HUES48 (cell line): ENCODE data around the gene SLC25A45.
A peak's percentile ranks its signal among the peaks of the same experiment; 100 is the strongest.

Experiments used
- H3K27ac ChIP-seq: one replicate; pipeline ENCODE4 v1.7.0; 2013; ENCODE audit warnings: low read depth, low read length, inconsistent platforms
- H3K27me3 ChIP-seq: 2 replicates; pipeline ENCODE4 v1.6.1; 2013; ENCODE audit warnings: mild to moderate bottlenecking, low read length; ENCODE audit not compliant: control insufficient read depth, insufficient read depth
- H3K36me3 ChIP-seq: 2 replicates; pipeline ENCODE4 v1.6.1; 2013; ENCODE audit warnings: low read length; ENCODE audit not compliant: control insufficient read depth, insufficient read depth
- H3K4me1 ChIP-seq: 2 replicates; pipeline ENCODE4 v1.6.1; 2013; ENCODE audit warnings: mild to moderate bottlenecking, low read length; ENCODE audit not compliant: control insufficient read depth, insufficient read depth
- H3K4me3 ChIP-seq: 2 replicates; pipeline ENCODE4 v1.5.1; 2013; ENCODE audit warnings: mild to moderate bottlenecking, low read depth, low read length
- H3K9ac ChIP-seq: 2 replicates; pipeline ENCODE4 v1.6.1; 2013; ENCODE audit warnings: mild to moderate bottlenecking, low read depth, low read length, moderate library complexity
- H3K9me3 ChIP-seq: 2 replicates; pipeline ENCODE4 v1.6.1; 2013; ENCODE audit warnings: low read length; ENCODE audit not compliant: control insufficient read depth, insufficient read depth

SLC25A45 gene

DNA sequence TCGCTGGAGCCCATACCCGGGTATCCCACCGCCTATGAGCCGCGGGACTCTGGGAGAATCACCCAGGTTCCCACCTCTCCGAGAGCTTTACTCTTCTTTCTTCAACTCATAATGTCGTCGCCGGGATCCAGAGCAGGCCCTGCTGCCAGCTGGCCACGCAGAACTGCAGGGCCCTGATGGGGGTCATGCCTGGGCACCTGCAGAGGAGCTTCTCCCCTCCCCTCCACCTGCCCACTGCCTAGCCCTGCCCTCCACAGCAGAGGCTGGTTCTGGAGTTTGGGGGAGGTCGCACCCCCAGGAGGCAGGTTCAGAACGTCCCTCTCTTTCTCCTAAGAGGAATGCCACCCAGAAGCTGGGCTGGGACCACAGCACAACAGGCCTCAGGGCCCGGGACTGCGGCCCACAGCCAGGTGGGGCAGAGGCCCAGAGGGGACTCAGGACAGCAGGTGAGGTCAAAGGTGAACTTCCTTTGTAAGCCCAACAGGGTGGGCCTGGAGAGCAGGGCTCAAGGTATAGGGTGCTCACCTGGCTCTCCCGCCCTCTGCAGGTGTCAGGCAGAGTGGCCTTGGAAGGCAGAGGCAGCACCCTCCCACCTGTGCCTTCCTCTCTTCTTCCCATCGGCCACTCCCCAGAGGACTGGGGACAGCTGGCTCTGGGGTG lies 1.9 kb downstream of the SLC25A45 start:
- Histone ChIP-seq H3K4me1 (peaks cover 12% of the 10 kb centered on the region), H3K27ac (no peak overlapping the region), H3K9me3 (no peaks in the 10 kb centered on the region), H3K4me3 (no peak overlapping the region), H3K27me3 (no peaks in the 10 kb centered on the region), H3K9ac (no peak overlapping the region), H3K36me3 (no peaks in the 10 kb centered on the region)

DNA sequence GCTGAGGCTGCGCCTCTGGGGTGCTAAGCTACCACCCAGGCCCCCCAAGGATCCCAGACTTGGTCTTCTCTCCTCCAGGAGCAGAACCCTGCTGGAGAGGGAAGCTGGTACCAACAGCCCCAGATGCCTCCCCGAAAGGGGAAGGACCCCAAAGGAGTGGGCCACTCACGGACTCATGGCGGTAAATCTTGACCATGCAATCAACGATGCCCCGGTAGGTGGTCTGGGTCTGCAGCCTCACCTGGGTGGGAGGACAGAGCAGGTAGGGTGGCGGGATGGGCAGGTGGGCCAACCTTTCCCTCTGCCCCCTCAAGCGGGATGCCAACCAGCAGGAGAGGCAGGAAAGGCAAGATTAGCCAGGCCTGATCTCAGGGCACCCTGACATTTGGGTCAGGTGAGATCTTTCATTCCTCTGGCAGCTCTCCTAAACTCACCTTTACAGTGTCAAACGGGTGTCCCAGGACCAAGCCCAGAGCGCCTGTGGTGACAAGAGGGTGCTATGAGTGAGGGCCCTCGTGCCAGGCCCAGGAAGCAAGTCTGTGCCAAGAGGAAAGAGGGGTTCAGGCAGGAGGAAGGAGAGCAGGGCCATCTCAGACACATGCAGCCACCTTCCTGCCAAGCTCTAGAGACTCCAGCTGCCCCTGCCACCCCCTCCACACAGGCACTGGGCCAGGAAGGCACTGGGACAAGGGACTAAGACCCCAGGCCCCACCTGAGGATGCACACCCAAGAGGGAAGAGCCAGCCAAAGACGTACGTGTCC lies 2.6 kb downstream of the SLC25A45 start:
- H3K36me3 ChIP-seq: no peaks in the 10 kb centered on the region
- no peaks in the 10 kb centered on the region for H3K27me3 ChIP-seq
- H3K4me1 ChIP-seq: peaks cover 12% of the 10 kb centered on the region
- H3K27ac ChIP-seq: no peak overlapping the region
- H3K9me3 ChIP-seq: no peaks in the 10 kb centered on the region
- H3K4me3 ChIP-seq: no peak overlapping the region
- H3K9ac ChIP-seq: no peak overlapping the region

DNA sequence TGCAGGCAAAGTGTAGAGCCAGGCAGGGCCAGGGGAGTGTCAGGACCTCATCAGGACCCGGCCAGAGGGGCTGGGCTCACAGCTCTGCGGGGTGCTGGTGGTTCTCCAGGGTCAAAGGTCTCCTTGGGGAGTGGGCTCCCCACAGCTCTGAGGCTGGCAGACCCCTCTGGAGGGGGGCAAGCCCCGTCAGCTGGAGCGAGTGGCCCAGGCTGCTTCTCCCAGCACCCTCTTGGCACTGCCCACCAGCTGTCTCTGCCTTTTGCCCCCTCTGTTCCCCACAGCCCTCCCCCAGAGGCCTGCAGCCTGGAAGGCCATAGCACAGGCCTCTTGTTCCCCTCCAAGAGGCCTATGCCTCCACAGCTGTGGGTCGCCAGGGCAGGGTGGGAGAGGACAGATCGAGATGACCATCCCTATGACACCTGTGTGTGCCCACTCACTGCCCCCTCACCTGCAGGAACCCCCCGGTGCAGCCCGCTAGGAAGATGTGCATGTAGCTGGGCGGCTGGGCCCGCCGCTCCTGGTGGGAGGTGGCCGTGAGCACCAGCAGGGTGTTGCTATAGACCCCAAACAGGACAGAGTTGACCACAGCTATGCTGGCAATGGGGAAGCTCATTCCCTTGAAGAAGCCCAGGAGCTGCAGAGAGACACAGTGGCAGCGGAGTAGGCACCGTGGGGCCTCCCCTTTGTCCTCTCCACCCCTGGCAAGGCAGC lies 3.4 kb downstream of the SLC25A45 start:
- no peak overlapping the region for H3K9ac ChIP-seq
- H3K27me3 ChIP-seq: no peaks in the 10 kb centered on the region
- no peaks in the 10 kb centered on the region for H3K36me3 ChIP-seq
- no peak overlapping the region for H3K27ac ChIP-seq
- peaks cover 12% of the 10 kb centered on the region for H3K4me1 ChIP-seq
- no peak overlapping the region for H3K4me3 ChIP-seq
- no peaks in the 10 kb centered on the region for H3K9me3 ChIP-seq

DNA sequence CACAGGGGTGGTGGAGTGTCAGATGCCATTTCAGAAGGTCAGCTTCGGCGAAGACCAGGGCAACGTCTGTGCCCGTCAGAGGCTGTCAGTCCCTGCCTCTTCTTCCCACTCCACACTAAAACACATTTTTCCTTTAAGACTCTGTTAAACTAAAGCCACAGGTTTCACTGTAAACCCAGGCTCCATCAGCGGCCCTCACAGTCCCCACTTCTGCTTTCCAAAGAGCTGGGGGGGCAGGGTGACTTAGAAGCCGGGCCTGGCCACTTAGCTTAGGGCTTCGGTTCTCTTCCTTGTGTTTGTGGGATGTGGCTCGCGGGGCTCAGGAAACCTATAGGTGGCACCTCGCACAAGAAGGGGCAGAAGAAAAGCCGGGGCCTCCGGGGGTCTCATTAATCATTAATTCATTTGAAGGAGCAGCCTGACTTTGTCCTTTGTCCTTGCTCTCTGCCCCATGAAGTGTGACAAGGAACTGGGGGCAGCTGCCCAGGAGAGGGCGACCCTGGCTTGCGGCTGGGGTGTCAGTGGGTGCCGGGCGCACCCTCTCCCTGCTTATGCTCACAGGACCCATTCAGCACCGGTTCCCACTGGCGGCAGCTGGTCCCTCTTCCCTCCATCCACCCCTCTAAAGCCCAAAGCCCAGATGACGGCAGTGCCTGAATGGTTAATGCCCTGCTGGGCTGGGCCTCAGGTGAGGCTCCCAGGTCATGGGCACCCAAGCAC lies 4.1 kb downstream of the SLC25A45 start:
- Histone ChIP-seq H3K27ac (no peak overlapping the region), H3K4me3 (no peak overlapping the region), H3K4me1 (peaks cover 12% of the 10 kb centered on the region), H3K9ac (no peak overlapping the region), H3K36me3 (no peaks in the 10 kb centered on the region), H3K9me3 (no peaks in the 10 kb centered on the region), H3K27me3 (no peaks in the 10 kb centered on the region)

DNA sequence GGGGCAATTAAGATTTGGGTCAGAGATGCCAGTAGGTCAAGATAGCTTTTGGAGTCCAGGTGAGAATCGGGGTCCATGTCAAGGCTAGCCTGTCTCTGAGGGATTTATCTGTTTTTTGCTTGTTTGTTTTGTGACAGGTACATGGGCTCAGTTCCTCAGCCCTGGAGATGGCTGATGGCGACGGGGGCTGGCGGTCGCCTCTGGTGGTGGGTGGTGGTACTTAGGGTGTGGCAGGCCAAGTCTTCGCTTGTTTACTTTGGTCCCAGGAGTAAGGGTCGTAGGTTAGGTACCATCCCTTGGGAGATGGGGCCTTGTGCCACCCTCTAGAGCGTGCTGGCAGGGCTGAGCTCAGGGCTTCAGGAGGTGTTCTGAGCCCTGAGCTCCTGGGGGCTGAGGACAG lies 4.7 kb downstream of the SLC25A45 start:
- no peak overlapping the region for H3K4me3 ChIP-seq
- H3K27ac ChIP-seq: no peak overlapping the region
- no peaks in the 10 kb centered on the region for H3K9me3 ChIP-seq
- no peaks in the 10 kb centered on the region for H3K27me3 ChIP-seq
- peaks cover 11% of the 10 kb centered on the region for H3K4me1 ChIP-seq
- H3K36me3 ChIP-seq: no peaks in the 10 kb centered on the region
- H3K9ac ChIP-seq: no peak overlapping the region

DNA sequence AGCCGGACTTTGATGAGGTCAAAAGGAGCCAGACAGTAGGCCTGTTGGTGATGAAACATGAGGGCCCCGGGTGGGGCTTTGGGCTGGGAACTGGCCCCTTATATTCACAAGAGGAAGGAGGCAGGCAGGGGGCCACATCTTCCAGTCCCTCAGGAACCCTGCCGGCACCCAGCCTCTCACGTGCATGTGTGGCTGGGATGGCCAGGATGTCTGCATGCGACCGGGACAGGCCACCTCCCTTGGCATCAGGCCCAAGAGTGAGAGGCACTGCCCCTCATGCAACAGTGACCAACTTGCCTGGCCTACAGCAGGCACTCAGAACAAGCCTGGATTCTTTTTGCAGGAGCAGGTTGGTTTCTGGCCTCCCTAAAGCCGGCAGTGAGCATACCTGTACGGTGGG lies 5.4 kb downstream of the SLC25A45 start:
- Histone ChIP-seq H3K4me3 (no peak overlapping the region), H3K4me1 (peaks cover 3% of the 10 kb centered on the region), H3K27me3 (no peaks in the 10 kb centered on the region; the same call in 1 of the 2 replicates), H3K9ac (no peak overlapping the region), H3K9me3 (no peaks in the 10 kb centered on the region), H3K36me3 (no peaks in the 10 kb centered on the region), H3K27ac (no peak overlapping the region)

DNA sequence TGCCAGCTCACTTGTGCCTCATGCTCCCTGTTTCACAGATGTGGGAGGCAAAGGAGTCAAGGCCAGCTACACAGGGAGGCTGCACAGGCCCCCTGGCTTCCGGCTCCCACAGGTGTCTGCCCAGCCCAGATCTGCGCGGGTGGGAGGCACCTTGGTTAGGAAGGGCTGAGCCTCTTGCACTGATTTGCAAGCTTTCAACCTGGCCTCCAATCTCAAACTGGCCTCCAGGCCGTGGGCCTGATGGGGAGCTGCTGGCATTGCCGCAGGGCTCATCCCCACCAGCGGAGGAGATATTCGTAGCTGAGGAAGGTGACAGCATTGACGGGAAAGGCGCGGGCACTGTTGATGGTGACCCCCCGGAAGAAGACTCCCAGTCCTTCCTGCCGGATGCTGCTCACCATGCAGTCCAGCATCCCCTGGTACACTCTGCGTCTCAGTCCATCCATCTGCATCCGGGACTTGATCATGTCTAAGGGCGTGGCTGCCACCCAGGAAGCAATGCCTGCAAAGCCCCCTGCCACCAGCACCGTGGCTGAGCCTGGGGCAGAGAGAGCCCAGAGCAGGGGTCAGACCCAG lies 6.2 kb downstream of the SLC25A45 start:
- no peak overlapping the region for H3K9ac ChIP-seq
- no peaks in the 10 kb centered on the region for H3K36me3 ChIP-seq
- no peak overlapping the region for H3K4me3 ChIP-seq
- H3K27me3 ChIP-seq: no peaks in the 10 kb centered on the region; the same call in 1 of the 2 replicates
- H3K4me1 ChIP-seq: no peaks in the 10 kb centered on the region
- H3K9me3 ChIP-seq: no peaks in the 10 kb centered on the region
- no peak overlapping the region for H3K27ac ChIP-seq

DNA sequence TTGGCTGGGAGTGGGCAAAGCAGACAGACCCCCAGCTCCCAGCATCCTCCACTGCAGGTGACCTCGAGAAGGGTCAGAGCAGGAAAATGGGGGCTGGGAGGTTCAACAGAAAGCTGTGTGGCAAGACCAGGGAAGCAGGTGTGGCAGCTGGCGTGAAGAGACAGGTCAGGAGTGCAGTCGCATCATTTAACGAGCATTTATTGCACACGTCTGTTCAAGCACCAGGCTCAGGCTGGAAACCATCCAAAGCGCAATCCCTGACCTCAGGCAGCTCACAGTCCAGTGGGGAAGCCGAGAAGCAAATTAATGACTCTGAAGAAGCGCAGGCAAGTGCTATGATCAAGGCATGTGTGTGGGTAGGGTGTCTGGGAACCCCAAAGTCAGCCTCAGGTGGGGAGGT lies 7.4 kb downstream of the SLC25A45 start:
- Histone ChIP-seq H3K4me1 (no peaks in the 10 kb centered on the region), H3K36me3 (no peaks in the 10 kb centered on the region), H3K27me3 (no peaks in the 10 kb centered on the region; the same call in 1 of the 2 replicates), H3K9me3 (no peaks in the 10 kb centered on the region), H3K9ac (no peak overlapping the region), H3K4me3 (no peak overlapping the region), H3K27ac (no peak overlapping the region)

DNA sequence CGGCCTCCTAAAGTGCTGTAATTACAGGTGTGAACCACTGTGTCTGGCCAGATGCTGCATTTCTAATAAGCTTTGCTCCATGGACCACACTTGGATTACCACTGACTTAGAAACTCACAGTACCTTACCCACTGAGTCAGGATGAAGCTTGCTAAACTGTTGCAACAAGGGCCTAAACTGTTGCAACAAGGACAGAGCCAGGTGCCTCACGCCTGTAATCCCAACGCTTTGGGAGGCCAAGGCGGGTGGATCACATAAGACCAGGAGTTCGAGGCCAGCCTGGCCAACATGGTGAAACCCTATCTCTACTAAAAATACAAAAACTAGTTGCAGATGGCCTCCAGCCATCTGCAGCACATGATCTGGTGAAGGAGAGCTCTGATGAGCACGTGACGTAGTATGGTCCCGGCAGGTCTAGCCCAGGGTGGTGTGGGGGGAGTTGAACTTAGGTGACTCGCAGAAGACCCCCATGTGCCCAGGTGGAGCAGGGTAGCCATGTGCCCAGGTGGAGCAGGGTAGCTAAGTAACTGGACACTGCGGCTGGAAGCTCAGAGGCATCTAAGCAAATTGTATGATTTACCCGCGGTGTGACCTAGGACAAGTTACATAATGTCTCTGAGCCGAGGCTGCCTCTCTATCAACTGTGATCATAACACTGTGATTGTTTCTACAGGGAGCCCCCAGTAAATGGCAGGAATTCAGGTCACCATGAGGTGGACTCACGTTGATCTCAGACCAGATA lies 8.4 kb downstream of the SLC25A45 start:
- Histone ChIP-seq H3K9me3 (no peaks in the 10 kb centered on the region), H3K4me1 (no peaks in the 10 kb centered on the region), H3K36me3 (no peaks in the 10 kb centered on the region), H3K27ac (no peak overlapping the region), H3K9ac (no peak overlapping the region), H3K27me3 (no peaks in the 10 kb centered on the region; the same call in 1 of the 2 replicates), H3K4me3 (no peak overlapping the region)

DNA sequence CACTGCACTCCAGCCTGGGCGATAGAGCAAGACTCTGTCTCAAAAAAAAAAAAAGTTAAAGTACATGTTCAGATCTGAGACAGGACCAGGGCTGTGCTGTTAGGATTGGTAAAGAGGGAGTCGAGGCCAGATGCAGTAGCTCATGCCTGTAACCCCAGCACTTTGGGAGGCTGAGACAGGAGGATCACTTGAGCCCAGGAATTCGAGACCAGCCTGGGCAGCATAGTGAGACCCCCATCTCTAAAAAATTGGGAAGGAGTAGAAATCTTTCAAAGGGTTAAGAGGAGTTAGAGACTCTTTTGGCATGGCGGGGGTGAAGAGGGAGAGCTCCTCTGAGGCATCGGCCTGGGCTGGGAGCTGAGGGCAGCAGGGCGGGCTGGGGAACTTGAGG lies 11.8 kb downstream of the SLC25A45 start:
- H3K9ac ChIP-seq: no peak overlapping the region
- peak overlapping the region; percentile 1 for H3K27ac ChIP-seq
- no peaks in the 10 kb centered on the region; the same call in 1 of the 2 replicates for H3K27me3 ChIP-seq
- peaks cover 4% of the 10 kb centered on the region; the same call in 1 of the 2 replicates for H3K4me1 ChIP-seq
- H3K9me3 ChIP-seq: no peaks in the 10 kb centered on the region
- no peak overlapping the region for H3K4me3 ChIP-seq
- no peaks in the 10 kb centered on the region for H3K36me3 ChIP-seq
